Uterus (tissue), 4 donors: Measurements from ENCODE around the gene TTC12. TPM values are rescaled to one million over a fixed set of nuclear protein-coding genes. Genes with fewer than 3 reads are reported as not detected.
"Not testable (repeated sequence)": the region's sequence is repeated elsewhere in the genome, so short reads cannot be mapped to it uniquely, and the experiment has no call there.

ENCODE experiments used
- DNase-seq, 2 donors: peaks; one replicate each; pipeline ENCODE4 v3.0.0-alpha.2; 2019 to 2020
- H3K27ac ChIP-seq, 2 donors: fragments of 200-600 bp; sonication (generic); 1 replicate in 1 of 2; 2 replicates in 1 of 2; pipeline ENCODE4 v1.5.1; 2016 to 2018
- H3K27me3 ChIP-seq, 2 donors: fragments of 200-600 bp; sonication (generic); one replicate each; pipeline ENCODE4 v1.5.1; 2018 to 2019; ENCODE audit warnings: control low read depth in 1 of 2
- H3K36me3 ChIP-seq, 2 donors: fragments of 200-600 bp; sonication (generic); one replicate each; pipeline ENCODE4 v1.5.1; 2019; ENCODE audit warnings: control low read depth in 1 of 2
- H3K4me1 ChIP-seq, 2 donors: fragments of 200-600 bp; sonication (generic); one replicate each; pipeline ENCODE4 v1.5.1; 2018 to 2019; ENCODE audit warnings: control low read depth in 1 of 2
- H3K4me3 ChIP-seq, 2 donors: fragments of 200-600 bp; sonication (generic); 1 replicate in 1 of 2; 2 replicates in 1 of 2; pipeline ENCODE4 v1.5.1; 2018 to 2019; ENCODE audit warnings: mild to moderate bottlenecking in 1 of 2
- H3K9me3 ChIP-seq, 2 donors: fragments of 200-600 bp; sonication (generic); one replicate each; pipeline ENCODE4 v1.5.1; 2019; ENCODE audit warnings: control low read depth in 1 of 2
- CTCF ChIP-seq, 4 experiments: fragments of 200-600 bp in 2 of 4; fragments of 450-650 bp in 2 of 4; sonication (generic) in 2 of 4; IDR thresholded peaks; one replicate each; pipeline ENCODE4 v1.5.1; 2016 to 2019; ENCODE audit warnings: antibody characterized with exemption in 4 of 4, mild to moderate bottlenecking in 2 of 4, moderate library complexity in 1 of 4
- POLR2A ChIP-seq, 2 donors: fragments of 450-650 bp; IDR thresholded peaks; one replicate each; pipeline ENCODE4 v1.6.1; 2016; ENCODE audit warnings: antibody characterized with exemption in 2 of 2, mild to moderate bottlenecking in 1 of 2, moderate library complexity in 1 of 2
- intact Hi-C: fragments of 100-400 bp; cut with DNase I; formaldehyde crosslinking; loops from one replicate; pipeline ENCODE4 v1.15.1; 2023; ENCODE audit warnings: low total_unique reads
- total RNA-seq, 4 donors: library from RNA; depleted of rRNA in 3 of 4; stranded (reverse); fragments of >200 nt in 3 of 4; gene quantifications; one replicate each; pipeline versions ENCODE4 v1.1.0 to v1.2.4, GENCODE V29; 2014 to 2023
- donor health status: DM: yes; HTN: yes; CAD: no.

Gene TTC12
- total RNA-seq, 4 donors from 2014 or later: 2.4 to 27.5 (median 17.1) TPM

GRCh38 chr11:113293936-113294335 lies 20.4 kb upstream of the TTC12 start:
- Histone ChIP-seq H3K9me3 (no peaks in the 10 kb centered on the region), H3K36me3 (no peaks in the 10 kb centered on the region), H3K27ac (no peak overlapping the region), H3K4me1 (no peaks in the 10 kb centered on the region), H3K27me3 (no peaks in the 10 kb centered on the region), H3K4me3 (no peak overlapping the region)
- DNase-seq: no peak
- TF ChIP-seq CTCF (IDR thresholded peaks at IDR 0.05) (no peak), POLR2A (IDR thresholded peaks at IDR 0.05) (no peak)
- intact Hi-C loops: loop anchor here (10.0 kb wide), 1 partner anchor 251 kb away; no protein-coding TSS in a partner anchor

DNA sequence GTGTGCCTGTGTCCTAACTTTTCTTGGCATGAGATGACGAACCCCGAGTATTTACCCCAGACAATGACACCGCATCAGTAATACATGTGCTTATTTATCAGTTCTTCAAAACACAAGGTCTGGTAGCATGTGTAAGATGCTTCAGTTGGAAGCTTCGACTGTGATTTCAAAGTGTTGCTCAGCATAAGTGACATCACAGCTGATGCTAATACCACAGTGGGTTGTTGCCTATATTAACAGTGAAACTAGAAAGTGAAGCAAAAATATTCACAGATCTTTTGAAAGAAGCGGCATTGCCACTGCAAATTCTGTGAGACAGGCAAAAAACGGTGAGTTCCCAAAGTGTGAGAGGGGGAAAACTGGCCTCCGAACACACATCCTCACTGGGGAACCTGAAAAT lies 18.4 kb upstream of the TTC12 start:
- no peaks in the 10 kb centered on the region for H3K9me3 ChIP-seq
- intact Hi-C loops: loop anchor here (10.0 kb wide), 1 partner anchor 249 kb away; no protein-coding TSS in a partner anchor

DNA sequence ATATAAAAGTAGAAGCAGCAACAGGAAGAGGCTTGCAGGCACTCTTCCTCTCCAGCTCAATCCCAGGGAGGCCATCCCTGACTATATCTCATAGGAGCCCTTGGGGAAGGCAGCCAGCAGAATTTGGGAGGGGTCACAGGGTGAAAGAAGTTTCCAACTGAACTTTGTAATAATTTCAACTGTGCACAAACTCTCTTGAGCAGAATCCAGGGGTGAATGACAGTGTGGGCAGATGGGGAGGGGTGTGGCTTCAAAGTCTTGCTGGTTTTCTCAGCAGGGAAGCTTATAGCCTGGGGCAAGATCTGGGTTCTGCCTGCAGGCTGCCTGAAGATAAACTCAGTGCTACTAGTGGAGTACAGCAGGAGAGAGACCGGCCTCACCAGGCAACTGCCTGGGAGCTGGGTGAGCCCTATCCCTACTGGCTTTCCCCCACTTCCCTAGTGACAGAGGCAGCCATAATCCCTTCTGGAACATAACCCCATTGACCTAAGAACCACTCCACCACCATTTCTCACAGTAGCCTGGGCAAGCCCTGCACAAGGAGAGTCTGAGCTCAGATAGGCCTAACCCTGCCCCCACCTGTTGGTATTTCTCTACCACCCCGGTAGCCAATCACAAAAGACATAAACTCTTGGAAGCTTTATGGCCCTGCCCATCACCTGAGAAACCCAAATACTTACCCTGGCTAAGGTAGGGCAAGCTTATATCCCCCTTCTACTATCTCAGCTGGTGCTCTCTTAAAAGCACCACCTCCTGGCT lies 17.8 kb upstream of the TTC12 start:
- no peaks in the 10 kb centered on the region for H3K9me3 ChIP-seq
- intact Hi-C loops: loop anchor here (10.0 kb wide), 1 partner anchor 248 kb away; no protein-coding TSS in a partner anchor
- no peaks in the 10 kb centered on the region for H3K36me3 ChIP-seq
- H3K27me3 ChIP-seq: no peaks in the 10 kb centered on the region
- TF ChIP-seq CTCF (IDR thresholded peaks at IDR 0.05): no peak
- TF ChIP-seq POLR2A (IDR thresholded peaks at IDR 0.05): no peak
- no peak for DNase-seq
- no peak overlapping the region for H3K27ac ChIP-seq
- H3K4me3 ChIP-seq: no peak overlapping the region
- no peaks in the 10 kb centered on the region for H3K4me1 ChIP-seq

More for the DNA sequence above, 18.4 kb upstream of the TTC12 start:
- TF ChIP-seq POLR2A (IDR thresholded peaks at IDR 0.05) (no peak), CTCF (IDR thresholded peaks at IDR 0.05) (no peak)
- Histone ChIP-seq H3K4me1 (no peaks in the 10 kb centered on the region), H3K27me3 (no peaks in the 10 kb centered on the region), H3K27ac (no peak overlapping the region), H3K4me3 (no peak overlapping the region), H3K36me3 (no peaks in the 10 kb centered on the region)
- DNase-seq: no peak

DNA sequence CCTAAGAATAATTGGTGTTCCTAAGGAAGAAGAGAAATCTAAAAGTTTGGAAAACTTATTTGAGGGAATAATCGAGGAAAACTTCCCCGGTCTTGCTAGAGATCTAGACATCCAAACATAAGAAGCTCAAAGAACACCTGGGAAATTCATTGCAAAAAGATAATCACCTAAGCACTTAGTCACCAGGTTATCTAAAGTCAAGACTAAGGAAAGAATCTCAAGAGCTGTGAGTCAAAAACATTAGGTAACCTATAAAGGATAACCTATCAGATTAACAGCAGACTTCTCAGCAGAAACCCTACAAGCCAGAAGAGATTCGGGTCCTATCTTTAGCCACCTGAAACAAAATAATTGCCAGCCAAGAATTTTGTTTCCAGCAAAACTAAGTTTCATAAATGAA lies 15.9 kb upstream of the TTC12 start:
- not testable (repeated sequence) for H3K4me1 ChIP-seq, H3K9me3 ChIP-seq, H3K36me3 ChIP-seq, DNase-seq, H3K27me3 ChIP-seq, H3K4me3 ChIP-seq, H3K27ac ChIP-seq
- intact Hi-C loops: loop anchor here (10.0 kb wide), 1 partner anchor 246 kb away; no protein-coding TSS in a partner anchor

DNA sequence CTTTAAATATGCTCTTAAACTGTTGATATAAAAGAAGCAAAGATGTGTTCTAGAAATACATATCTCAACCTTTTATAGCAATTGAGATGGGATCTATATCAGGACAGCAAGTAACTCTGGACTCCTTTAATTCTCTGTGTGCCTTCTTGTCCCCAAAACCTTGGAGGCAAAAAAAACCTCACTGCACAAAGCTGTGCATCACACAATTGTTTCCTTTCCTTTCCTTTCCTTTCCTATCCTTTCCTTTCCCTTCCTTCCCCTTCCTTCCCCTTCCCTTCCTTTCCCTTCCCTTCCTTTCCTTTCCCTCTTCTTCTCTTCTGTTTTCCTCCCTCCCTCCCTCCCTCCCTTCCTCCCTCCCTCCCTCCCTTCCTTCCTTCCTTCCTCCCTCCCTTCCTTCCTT lies 9.5 kb upstream of the TTC12 start:
- Histone ChIP-seq H3K36me3 (no peaks in the 10 kb centered on the region), H3K4me3 (no peak overlapping the region), H3K27me3 (no peaks in the 10 kb centered on the region), H3K4me1 (no peaks in the 10 kb centered on the region), H3K9me3 (no peaks in the 10 kb centered on the region), H3K27ac (no peak overlapping the region)
- no peak for TF ChIP-seq CTCF (IDR thresholded peaks at IDR 0.05)
- no peak for TF ChIP-seq POLR2A (IDR thresholded peaks at IDR 0.05)
- DNase-seq: no peak
- intact Hi-C loops: no loop called here
